ENCODE measurements around the gene LIPT1.

DNA sequence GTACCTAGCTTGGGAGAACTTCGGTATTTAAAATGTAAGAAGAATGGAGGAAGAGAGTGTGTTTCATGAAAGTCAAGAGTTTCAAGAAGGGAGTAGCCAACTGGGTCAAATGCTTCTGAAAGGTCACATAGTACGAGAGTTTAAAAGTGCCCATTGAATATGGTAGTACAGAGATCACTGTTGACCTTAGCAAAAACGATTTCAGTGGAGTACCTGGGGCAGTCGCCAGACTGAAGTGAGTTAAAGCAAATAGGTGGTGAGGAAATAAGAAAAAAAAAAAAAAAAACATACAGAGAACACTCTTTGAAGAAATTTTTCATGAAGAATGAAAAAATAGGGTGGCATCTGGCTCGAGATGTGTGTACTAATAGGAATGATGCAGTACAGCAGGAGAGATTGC, 11.5 kb downstream of the LIPT1 start:
- no peak for TF ChIP-seq ZFP3 (CRISPR knock-in tag; IDR thresholded peaks at IDR 0.05)
- TF ChIP-seq, protein P1, sequence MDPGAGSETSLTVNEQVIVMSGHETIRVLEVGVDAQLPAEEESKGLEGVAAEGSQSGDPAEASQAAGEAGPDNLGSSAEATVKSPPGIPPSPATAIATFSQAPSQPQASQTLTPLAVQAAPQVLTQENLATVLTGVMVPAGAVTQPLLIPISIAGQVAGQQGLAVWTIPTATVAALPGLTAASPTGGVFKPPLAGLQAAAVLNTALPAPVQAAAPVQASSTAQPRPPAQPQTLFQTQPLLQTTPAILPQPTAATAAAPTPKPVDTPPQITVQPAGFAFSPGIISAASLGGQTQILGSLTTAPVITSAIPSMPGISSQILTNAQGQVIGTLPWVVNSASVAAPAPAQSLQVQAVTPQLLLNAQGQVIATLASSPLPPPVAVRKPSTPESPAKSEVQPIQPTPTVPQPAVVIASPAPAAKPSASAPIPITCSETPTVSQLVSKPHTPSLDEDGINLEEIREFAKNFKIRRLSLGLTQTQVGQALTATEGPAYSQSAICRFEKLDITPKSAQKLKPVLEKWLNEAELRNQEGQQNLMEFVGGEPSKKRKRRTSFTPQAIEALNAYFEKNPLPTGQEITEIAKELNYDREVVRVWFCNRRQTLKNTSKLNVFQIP (CRISPR knock-in tag; IDR thresholded peaks at IDR 0.05; ENCODE audit: borderline replicate concordance, low read depth), result no peak
- TF ChIP-seq ARNTL (CRISPR knock-in tag; IDR thresholded peaks at IDR 0.05; ENCODE audit: borderline replicate concordance, low read depth), result no peak
- TF ChIP-seq, protein P2, sequence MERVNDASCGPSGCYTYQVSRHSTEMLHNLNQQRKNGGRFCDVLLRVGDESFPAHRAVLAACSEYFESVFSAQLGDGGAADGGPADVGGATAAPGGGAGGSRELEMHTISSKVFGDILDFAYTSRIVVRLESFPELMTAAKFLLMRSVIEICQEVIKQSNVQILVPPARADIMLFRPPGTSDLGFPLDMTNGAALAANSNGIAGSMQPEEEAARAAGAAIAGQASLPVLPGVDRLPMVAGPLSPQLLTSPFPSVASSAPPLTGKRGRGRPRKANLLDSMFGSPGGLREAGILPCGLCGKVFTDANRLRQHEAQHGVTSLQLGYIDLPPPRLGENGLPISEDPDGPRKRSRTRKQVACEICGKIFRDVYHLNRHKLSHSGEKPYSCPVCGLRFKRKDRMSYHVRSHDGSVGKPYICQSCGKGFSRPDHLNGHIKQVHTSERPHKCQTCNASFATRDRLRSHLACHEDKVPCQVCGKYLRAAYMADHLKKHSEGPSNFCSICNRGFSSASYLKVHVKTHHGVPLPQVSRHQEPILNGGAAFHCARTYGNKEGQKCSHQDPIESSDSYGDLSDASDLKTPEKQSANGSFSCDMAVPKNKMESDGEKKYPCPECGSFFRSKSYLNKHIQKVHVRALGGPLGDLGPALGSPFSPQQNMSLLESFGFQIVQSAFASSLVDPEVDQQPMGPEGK (CRISPR knock-in tag; IDR thresholded peaks at IDR 0.05; ENCODE audit: borderline replicate concordance), result no peak
- no peak for TF ChIP-seq CSDC2 (CRISPR knock-in tag; IDR thresholded peaks at IDR 0.05)
- no peak for TF ChIP-seq ZFP30 (CRISPR knock-in tag; IDR thresholded peaks at IDR 0.05)
- TF ChIP-seq RARB (CRISPR knock-in tag; IDR thresholded peaks at IDR 0.05), result no peak
- TF ChIP-seq ZNF8 (CRISPR knock-in tag; IDR thresholded peaks at IDR 0.05), result no peak
- TF ChIP-seq ZC3H10 (CRISPR knock-in tag; IDR thresholded peaks at IDR 0.05), result no peak

All from SK-N-SH treated with all-trans-retinoic acid at 6 μM for 48 hours (cell line).